ENCODE results near the gene SLC5A3. TPM values are rescaled to one million over a fixed set of nuclear protein-coding genes. Genes with fewer than 3 reads are reported as not detected.

The SLC5A3 gene
- total and polyA plus RNA-seq, 10 of the 15 experiments (the other 5 are each of a cell fraction or from before 2014, with no cell fraction given): 3.3 to 21.4 (median 12.0) TPM

GRCh38 chr21:34094949-34095348, 21.6 kb downstream of the SLC5A3 start:
- Histone ChIP-seq H3K9ac (ENCODE audit: control insufficient read depth, insufficient read depth, low read length) (no peak overlapping the region), H3K4me1 (ENCODE audit: control insufficient read depth, insufficient read depth, low read length) (peaks cover 7% of the 10 kb centered on the region; the same call in 1 of the 2 replicates), H3K27me3 (replicated peaks in 1 of 2; ENCODE audit: control insufficient read depth in 2 of 2, insufficient read depth in 2 of 2, low read length in 1 of 2) (no peaks in the 10 kb centered on the region), H3K27ac (ENCODE audit: control insufficient read depth, insufficient read depth) (no peak overlapping the region), H2AFZ (ENCODE audit: control insufficient read depth, low read depth, low read length) (no peak overlapping the region), H3K4me2 (ENCODE audit: control insufficient read depth, insufficient read depth) (no peak overlapping the region), H3K4me3 (no peak overlapping the region), H4K20me1 (ENCODE audit: control insufficient read depth, insufficient read depth) (no peaks in the 10 kb centered on the region), H3K36me3 (ENCODE audit: control insufficient read depth in 2 of 2, insufficient read depth in 2 of 2, low read length in 1 of 2) (peaks cover 8 to 9% of the 10 kb centered on the region in 2 experiments; a peak in 3 of 4 replicates), H3K79me2 (ENCODE audit: control insufficient read depth, insufficient read depth, low read length) (peaks cover 35% of the 10 kb centered on the region), H3K9me3 (replicated peaks; ENCODE audit: control insufficient read depth, insufficient read depth, low read length) (no peaks in the 10 kb centered on the region)
- FAIRE-seq (no peak), ATAC-seq (no peak), DNase-seq (ENCODE audit: low read depth, low spot score) (no peak)
- ChIA-PET SMC1A (ENCODE audit: uncharacterized antibody, unreplicated experiment) (interaction anchor here (0.9 to 1.9 kb wide), 3 partner anchors 9 to 18 kb away, joined by 3 to 4 read pairs (median 4); no protein-coding TSS in a partner anchor), CTCF (interaction anchor here (1.1 to 1.2 kb wide), 2 partner anchors 9 to 13 kb away, joined by 3 to 4 read pairs; no protein-coding TSS in a partner anchor), POLR2A (interaction anchor here (2.7 kb wide), 1 partner anchor 13 kb away, joined by 8 read pairs; no protein-coding TSS in a partner anchor), RAD21 (ENCODE audit: unreplicated experiment) (no interaction called here)
- in situ Hi-C loops (cut with MboI): no loop called here
- BruUV-seq (replicated peaks): no TSS peak
- 92% methylated on average over 7 of the region's 7 CpGs for WGBS (ENCODE audit: insufficient coverage, insufficient replicate concordance, low lambda C conversion rate, missing lambda C conversion rate)
- intact Hi-C loops (cut with micrococcal nuclease; ENCODE audit: unreplicated experiment): no loop called here
- TF ChIP-seq BMI1 (IDR thresholded peaks at IDR 0.05; ENCODE audit: borderline replicate concordance) (no peak), ESRRA (IDR thresholded peaks at IDR 0.05; ENCODE audit: low read length) (no peak), CEBPB (IDR thresholded peaks at IDR 0.05; ENCODE audit: borderline replicate concordance in 1 of 2, low read depth in 2 of 2, low read length in 2 of 2) (no peak), BHLHE40 (IDR thresholded peaks at IDR 0.05; ENCODE audit: borderline replicate concordance in 1 of 2, low read depth in 2 of 2, low read length in 1 of 2) (no peak), POLR2A (IDR thresholded peaks at IDR 0.05; ENCODE audit: low read depth, low read length) (no peak), MYC (IDR thresholded peaks at IDR 0.05; ENCODE audit: insufficient read depth, insufficient read length, insufficient replicate concordance, low read length, severe bottlenecking) (no peak), ZZZ3 (IDR thresholded peaks at IDR 0.05; ENCODE audit: control insufficient read depth, insufficient read length, low read depth) (no peak), ZNF622 (IDR thresholded peaks at IDR 0.05) (no peak), USF1 (IDR thresholded peaks at IDR 0.05; ENCODE audit: borderline replicate concordance, extremely low read length, insufficient read depth, low read depth, low read length) (no peak), PAX8 (IDR thresholded peaks at IDR 0.05) (no peak), CTCF (IDR thresholded peaks at IDR 0.05 in 2 of 3, conservative IDR thresholded peaks at IDR 0.05 in 1 of 3; ENCODE audit: control insufficient read depth in 2 of 3, extremely low read depth in 1 of 3, insufficient read depth in 1 of 3, low read depth in 3 of 3, low read length in 3 of 3) (no peak), ZNF274 (IDR thresholded peaks at IDR 0.05; ENCODE audit: insufficient read depth, insufficient read length) (no peak), BCL11A (IDR thresholded peaks at IDR 0.05; ENCODE audit: low read depth, low read length) (no peak), RAD51 (IDR thresholded peaks at IDR 0.05) (no peak), IKZF1 (conservative IDR thresholded peaks at IDR 0.05) (no peak), RCOR1 (conservative IDR thresholded peaks at IDR 0.05; ENCODE audit: low read depth, low read length) (no peak)
